ENCODE results near the gene HIRIP3. TPM values are rescaled to one million over a fixed set of nuclear protein-coding genes. Genes with fewer than 3 reads are reported as not detected.
"Not testable (repeated sequence)": the region's sequence is repeated elsewhere in the genome, so short reads cannot be mapped to it uniquely, and the experiment has no call there.

Gene HIRIP3
- total RNA-seq, 1 experiment from 2014 or later = 25.3 TPM

- TF ChIP-seq, protein P1, sequence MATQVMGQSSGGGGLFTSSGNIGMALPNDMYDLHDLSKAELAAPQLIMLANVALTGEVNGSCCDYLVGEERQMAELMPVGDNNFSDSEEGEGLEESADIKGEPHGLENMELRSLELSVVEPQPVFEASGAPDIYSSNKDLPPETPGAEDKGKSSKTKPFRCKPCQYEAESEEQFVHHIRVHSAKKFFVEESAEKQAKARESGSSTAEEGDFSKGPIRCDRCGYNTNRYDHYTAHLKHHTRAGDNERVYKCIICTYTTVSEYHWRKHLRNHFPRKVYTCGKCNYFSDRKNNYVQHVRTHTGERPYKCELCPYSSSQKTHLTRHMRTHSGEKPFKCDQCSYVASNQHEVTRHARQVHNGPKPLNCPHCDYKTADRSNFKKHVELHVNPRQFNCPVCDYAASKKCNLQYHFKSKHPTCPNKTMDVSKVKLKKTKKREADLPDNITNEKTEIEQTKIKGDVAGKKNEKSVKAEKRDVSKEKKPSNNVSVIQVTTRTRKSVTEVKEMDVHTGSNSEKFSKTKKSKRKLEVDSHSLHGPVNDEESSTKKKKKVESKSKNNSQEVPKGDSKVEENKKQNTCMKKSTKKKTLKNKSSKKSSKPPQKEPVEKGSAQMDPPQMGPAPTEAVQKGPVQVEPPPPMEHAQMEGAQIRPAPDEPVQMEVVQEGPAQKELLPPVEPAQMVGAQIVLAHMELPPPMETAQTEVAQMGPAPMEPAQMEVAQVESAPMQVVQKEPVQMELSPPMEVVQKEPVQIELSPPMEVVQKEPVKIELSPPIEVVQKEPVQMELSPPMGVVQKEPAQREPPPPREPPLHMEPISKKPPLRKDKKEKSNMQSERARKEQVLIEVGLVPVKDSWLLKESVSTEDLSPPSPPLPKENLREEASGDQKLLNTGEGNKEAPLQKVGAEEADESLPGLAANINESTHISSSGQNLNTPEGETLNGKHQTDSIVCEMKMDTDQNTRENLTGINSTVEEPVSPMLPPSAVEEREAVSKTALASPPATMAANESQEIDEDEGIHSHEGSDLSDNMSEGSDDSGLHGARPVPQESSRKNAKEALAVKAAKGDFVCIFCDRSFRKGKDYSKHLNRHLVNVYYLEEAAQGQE (IDR thresholded peaks at IDR 0.05; ENCODE audit: insufficient read depth in 1 of 2, low read depth in 2 of 2, low read length in 1 of 2) = no peak
- TF ChIP-seq TCF7L2 (IDR thresholded peaks at IDR 0.05; ENCODE audit: low read depth, low read length) (no peak), SIN3A (IDR thresholded peaks at IDR 0.05; ENCODE audit: borderline replicate concordance, insufficient read depth, low read depth, low read length) (no peak), CTCF (IDR thresholded peaks at IDR 0.05) (no peak), POLR2AphosphoS5 (IDR thresholded peaks at IDR 0.05; ENCODE audit: low read depth, low read length) (no peak)
- in situ Hi-C loops (cut with HindIII; ENCODE audit: low pct_unique_long_range_greater_than_20kb, low sequenced_read_pairs) (no loop called here), intact Hi-C loops (cut with micrococcal nuclease; ENCODE audit: unreplicated experiment) (no loop called here)
Observed at GRCh38 chr16:30016555-30017276, 21.3 kb upstream of the HIRIP3 start.

GRCh38 chr16:30015450-30015849 is 20.0 kb upstream of the HIRIP3 start:
- H3K4me3 ChIP-seq (ENCODE audit: low read depth in 2 of 2, low read length in 2 of 2); ATAC-seq; CTCF ChIA-PET; intact Hi-C loops (cut with micrococcal nuclease; ENCODE audit: unreplicated experiment); H3K27ac ChIP-seq (ENCODE audit: low read length); BruUV-seq (replicated peaks); H3K36me3 ChIP-seq (ENCODE audit: control insufficient read depth, insufficient read depth, low read length); H3K27me3 ChIP-seq (ENCODE audit: control insufficient read depth, insufficient read depth, low read length); DNase-seq (ENCODE audit: low read depth, low spot score); H3K4me1 ChIP-seq (ENCODE audit: control insufficient read depth, insufficient read depth, low read length); H3K9me3 ChIP-seq (ENCODE audit: control insufficient read depth, insufficient read depth, low read depth, low read length); in situ Hi-C loops (cut with HindIII; ENCODE audit: low pct_unique_long_range_greater_than_20kb, low sequenced_read_pairs): not testable (repeated sequence)
- POLR2A ChIA-PET = interaction anchor here (0.7 kb wide), 1 partner anchor 201 kb away, joined by 19 read pairs; no protein-coding TSS in a partner anchor

More at GRCh38 chr16:30016555-30017276, 21.3 kb upstream of the HIRIP3 start:
- CTCF ChIA-PET = no interaction called here
- DNase-seq (ENCODE audit: low read depth, low spot score) (no peak), ATAC-seq (no peak)
- no peaks in the 10 kb centered on the region for H3K36me3 ChIP-seq (ENCODE audit: control insufficient read depth, insufficient read depth, low read length)
- no peak overlapping the region for H3K4me3 ChIP-seq (ENCODE audit: low read depth in 2 of 2, low read length in 2 of 2)
- BruUV-seq (replicated peaks) = no TSS peak
- POLR2A ChIA-PET = no interaction called here
- no peak overlapping the region for H3K27ac ChIP-seq (ENCODE audit: low read length)
- H3K9me3 ChIP-seq (ENCODE audit: control insufficient read depth, insufficient read depth, low read depth, low read length) = no peaks in the 10 kb centered on the region
- no peaks in the 10 kb centered on the region for H3K27me3 ChIP-seq (ENCODE audit: control insufficient read depth, insufficient read depth, low read length)
- H3K4me1 ChIP-seq (ENCODE audit: control insufficient read depth, insufficient read depth, low read length) = no peaks in the 10 kb centered on the region

DNA sequence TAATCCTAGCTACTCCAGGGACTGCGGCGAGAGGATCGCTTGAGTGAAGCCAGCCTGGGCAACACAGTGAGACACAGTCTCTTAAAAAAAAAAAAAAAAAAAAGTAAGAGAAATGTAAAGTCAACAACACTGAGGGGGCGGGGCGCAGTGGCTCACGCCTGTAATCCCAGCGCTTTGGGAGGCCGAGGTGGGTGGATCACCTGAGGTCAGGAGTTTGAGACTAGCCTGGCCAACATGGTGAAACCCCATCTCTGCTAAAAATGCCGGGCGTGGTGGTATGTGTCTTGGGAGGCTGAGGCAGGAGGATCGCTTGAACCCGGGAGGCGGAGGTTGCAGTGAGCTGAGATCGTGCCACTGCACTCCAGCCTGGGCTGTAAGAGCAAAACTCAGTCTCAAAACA is 17.2 kb upstream of the HIRIP3 start:
- not testable (repeated sequence) for DNase-seq (ENCODE audit: low read depth, low spot score)

More for the DNA sequence above, 17.2 kb upstream of the HIRIP3 start:
- intact Hi-C loops (cut with micrococcal nuclease; ENCODE audit: unreplicated experiment); H3K36me3 ChIP-seq (ENCODE audit: control insufficient read depth, insufficient read depth, low read length); H3K4me3 ChIP-seq (ENCODE audit: low read depth in 2 of 2, low read length in 2 of 2); H3K9me3 ChIP-seq (ENCODE audit: control insufficient read depth, insufficient read depth, low read depth, low read length); in situ Hi-C loops (cut with HindIII; ENCODE audit: low pct_unique_long_range_greater_than_20kb, low sequenced_read_pairs); H3K27ac ChIP-seq (ENCODE audit: low read length); H3K27me3 ChIP-seq (ENCODE audit: control insufficient read depth, insufficient read depth, low read length); ATAC-seq; H3K4me1 ChIP-seq (ENCODE audit: control insufficient read depth, insufficient read depth, low read length); BruUV-seq (replicated peaks): not testable (repeated sequence)
- ChIA-PET POLR2A (interaction anchor here (0.6 kb wide), 1 partner anchor 40 kb away, joined by 3 read pairs; no protein-coding TSS in a partner anchor), CTCF (interaction anchor here (0.7 kb wide), 1 partner anchor 193 kb away, joined by 5 read pairs; no protein-coding TSS in a partner anchor)

Measured in Panc1 (cell line).